B cell (primary cell): ENCODE data around the gene DEPDC1B. TPM values are rescaled to one million over a fixed set of nuclear protein-coding genes. Genes with fewer than 3 reads are reported as not detected.

Experiments
- ATAC-seq: fragments of 200-7000 bp; cut with Tn5 transposase; one replicate; pipeline ENCODE4 v1.10.0; 2021; ENCODE audit warnings: low read depth, mild to moderate bottlenecking, moderate number of reproducible peaks, moderate library complexity
- CTCF ChIA-PET: fragments of 350-600 bp; sonication (Branson Sonifier 250); formaldehyde crosslinking; loops from one replicate; lab custom pipeline; 2021; ENCODE audit warnings: antibody characterized with exemption, inconsistent platforms; lab: Charles Lee
- POLR2A ChIA-PET: fragments of 350-600 bp; sonication (Branson Sonifier 250); formaldehyde crosslinking; loops from one replicate; lab custom pipeline; 2021; ENCODE audit warnings: antibody characterized with exemption; lab: Charles Lee
- DNase-seq: peaks from one replicate; pipeline ENCODE4 v3.0.0; 2013
- H2AFZ ChIP-seq: 2 replicates; pipeline ENCODE4 v1.6.1; 2012; ENCODE audit warnings: mild to moderate bottlenecking, low read depth, low read length; ENCODE audit not compliant: insufficient read depth, poor library complexity, severe bottlenecking
- H3K27ac ChIP-seq, 2 donors: 1 replicate in 1 of 2; 2 replicates in 1 of 2; pipeline ENCODE4 v1.5.1; 2012 to 2013; ENCODE audit warnings: low read length in 2 of 2, mild to moderate bottlenecking in 2 of 2, moderate library complexity in 1 of 2
- H3K27me3 ChIP-seq, 4 experiments: fragments of 200-600 bp in 1 of 4; sonication (generic) in 1 of 4; replicated peaks in 1 of 4; 1 replicate in 2 of 4; 2 replicates in 2 of 4; pipeline versions ENCODE4 v1.6.1 to v1.7.0; 2013 to 2016; ENCODE audit warnings: low read length in 3 of 4, mild to moderate bottlenecking in 2 of 4, mixed read lengths in 1 of 4, moderate library complexity in 1 of 4; ENCODE audit not compliant: insufficient read depth in 4 of 4, control insufficient read depth in 3 of 4; ENCODE audit errors: control extremely low read depth in 1 of 4
- H3K36me3 ChIP-seq, 2 experiments: replicated peaks in 1 of 2; 1 replicate in 1 of 2; 2 replicates in 1 of 2; pipeline versions ENCODE4 v1.6.1 to v1.7.1; 2013; ENCODE audit warnings: low read length in 1 of 2; ENCODE audit not compliant: insufficient read depth in 2 of 2, control insufficient read depth in 1 of 2; ENCODE audit errors: control extremely low read depth in 1 of 2, extremely low read depth in 1 of 2
- H3K4me1 ChIP-seq, 2 donors: fragments of 200-600 bp in 1 of 2; sonication (generic) in 1 of 2; 1 replicate in 1 of 2; 2 replicates in 1 of 2; pipeline versions ENCODE4 v1.5.1 to v1.6.1; 2013 to 2017; ENCODE audit warnings: low read length in 2 of 2; ENCODE audit not compliant: control insufficient read depth in 2 of 2, insufficient read depth in 2 of 2
- H3K4me2 ChIP-seq: replicated peaks from 2 replicates; pipeline ENCODE3; 2012; ENCODE audit warnings: mild to moderate bottlenecking, low read depth, low read length; ENCODE audit not compliant: poor library complexity, severe bottlenecking
- H3K4me3 ChIP-seq, 5 experiments: fragments of 200-600 bp in 1 of 5; sonication (generic) in 1 of 5; 1 replicate in 3 of 5; 2 replicates in 2 of 5; pipeline versions ENCODE4 v1.5.1 to v1.7.0; 2011 to 2016; ENCODE audit warnings: low read length in 4 of 5, mild to moderate bottlenecking in 4 of 5, low read depth in 2 of 5, control low read depth in 1 of 5, moderate library complexity in 1 of 5; ENCODE audit not compliant: insufficient read depth in 1 of 5; ENCODE audit errors: control extremely low read depth in 1 of 5, extremely low read depth in 1 of 5
- H3K79me2 ChIP-seq: fragments of 200-600 bp; sonication (generic); one replicate; pipeline ENCODE4 v1.6.0; 2016; ENCODE audit warnings: low read length; ENCODE audit not compliant: control insufficient read depth, insufficient read depth
- H3K9ac ChIP-seq: fragments of 200-600 bp; sonication (generic); 2 replicates; pipeline ENCODE4 v1.6.1; 2017; ENCODE audit warnings: mild to moderate bottlenecking, low read length, moderate library complexity
- H3K9me3 ChIP-seq, 3 donors: one replicate each; pipeline versions ENCODE4 v1.6.1 to v1.7.1; 2013; ENCODE audit warnings: low read length in 2 of 3; ENCODE audit not compliant: control insufficient read depth in 2 of 3, insufficient read depth in 1 of 3; ENCODE audit errors: control extremely low read depth in 1 of 3
- H4K20me1 ChIP-seq: 2 replicates; pipeline ENCODE4 v1.6.0; 2012; ENCODE audit warnings: mild to moderate bottlenecking, low read length; ENCODE audit not compliant: insufficient read depth, control insufficient read depth, poor library complexity, severe bottlenecking
- H3K27ac Mint-ChIP-seq: one replicate; pipeline ENCODE4 v1.8.0; 2021; ENCODE audit warnings: mixed read lengths
- H3K27me3 Mint-ChIP-seq: one replicate; pipeline ENCODE4 v1.8.0; 2021; ENCODE audit warnings: mixed read lengths
- H3K4me1 Mint-ChIP-seq: one replicate; pipeline ENCODE4 v1.8.0; 2021; ENCODE audit warnings: mixed read lengths
- H3K4me3 Mint-ChIP-seq: one replicate; pipeline ENCODE4 v1.8.0; 2021; ENCODE audit warnings: mixed read lengths
- H3K9me3 Mint-ChIP-seq: one replicate; pipeline ENCODE4 v1.8.0; 2022; ENCODE audit warnings: mixed read lengths; ENCODE audit not compliant: insufficient read depth
- EZH2 ChIP-seq: IDR thresholded peaks from 2 replicates; pipeline ENCODE4 v1.6.1; 2012; ENCODE audit warnings: borderline replicate concordance, low read depth, mild to moderate bottlenecking, moderate library complexity, low read length; ENCODE audit not compliant: insufficient read depth, poor library complexity, severe bottlenecking
- WGBS: methylation state at CpG from one replicate; pipeline ENCODE4 v1.1.5; 2013; ENCODE audit warnings: missing lambda C conversion rate; ENCODE audit not compliant: insufficient coverage; 5-methylcytosine and 5-hydroxymethylcytosine counted together
- intact Hi-C: fragments of 100-400 bp; cut with micrococcal nuclease; formaldehyde crosslinking; loops from one replicate; pipeline ENCODE4 v1.10.0; 2022
- polyA plus RNA-seq: library from polyadenylated mRNA; depleted of rRNA; stranded (reverse); fragments of >200 nt; gene quantifications from 2 replicates; pipeline ENCODE4 v1.2.3, GENCODE V29; 2012
- total RNA-seq, 2 donors: library from RNA; stranded (reverse); fragments of 120-200 nt in 1 of 2; gene quantifications; 1 replicate in 1 of 2; 2 replicates in 1 of 2; pipeline versions ENCODE4 v1.2.3 to v1.2.4, GENCODE V29; 2013 to 2022
- TF ChIP-seq, protein P1 (sequence below): fragments of 200-600 bp; IDR thresholded peaks from one replicate; pipeline ENCODE4 v1.8.0; 2022; ENCODE audit warnings: antibody characterized with exemption, mild to moderate bottlenecking

Gene DEPDC1B
- total and polyA plus RNA-seq, 2 donors (not counting 1 experiment from before 2014, with no cell fraction given): 0.04 to 0.25 TPM

DNA sequence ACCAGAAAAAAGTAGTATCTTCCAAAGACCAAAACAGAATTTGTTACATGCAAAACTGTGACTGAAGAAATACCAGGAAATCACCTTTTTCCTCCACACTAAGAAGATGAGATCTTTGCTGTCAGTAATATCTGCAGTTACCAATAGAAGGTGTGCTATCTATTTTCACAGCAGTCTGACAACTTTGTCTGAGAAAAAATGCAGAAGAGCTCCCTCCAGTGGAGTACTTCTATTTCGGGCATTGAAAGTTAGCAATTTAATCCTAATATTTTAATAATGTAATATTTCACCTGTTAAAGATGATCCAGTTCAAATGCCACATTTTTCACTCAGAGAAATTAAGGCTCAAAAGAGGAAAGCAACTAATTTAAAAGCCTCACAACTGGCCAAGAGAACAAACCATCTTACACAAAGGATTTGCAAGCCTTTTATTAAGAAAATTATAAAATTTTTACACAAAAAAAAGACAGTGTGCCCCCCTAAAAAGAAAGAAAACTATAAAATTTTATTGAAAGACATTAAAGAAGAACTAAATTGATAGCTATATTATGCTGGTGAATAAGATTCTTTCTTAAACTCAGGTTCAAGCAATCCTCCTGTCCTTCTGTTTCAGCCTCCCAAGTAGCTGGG lies 50.6 kb downstream of the DEPDC1B start:
- no CpG with 5 or more reads among the region's 1 CpG for WGBS

DNA sequence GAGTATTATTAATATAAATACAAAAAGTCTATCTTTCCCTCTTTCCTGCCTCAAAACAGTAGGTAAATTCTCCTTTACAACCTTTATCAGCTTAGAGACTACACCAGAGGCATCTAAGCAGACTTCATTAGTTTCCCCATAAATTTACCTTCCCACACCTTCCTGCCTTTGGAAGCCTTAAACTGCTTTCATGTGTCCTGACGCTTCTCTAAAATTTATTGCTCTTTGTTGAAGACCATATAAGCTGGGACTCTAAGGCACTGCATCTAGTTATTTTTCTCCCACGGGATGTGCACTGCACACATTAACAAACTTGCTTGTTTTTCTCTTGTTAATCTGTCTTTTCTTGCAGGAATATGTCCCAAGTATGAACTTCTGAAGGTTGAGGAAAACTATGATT lies 51.8 kb downstream of the DEPDC1B start:
- no peaks in the 10 kb centered on the region for H3K79me2 ChIP-seq
- Mint-ChIP-seq H3K9me3 (no peaks in the 10 kb centered on the region), H3K27ac (no peak overlapping the region), H3K4me3 (no peak overlapping the region), H3K4me1 (peaks cover 1% of the 10 kb centered on the region), H3K27me3 (no peaks in the 10 kb centered on the region)
- CTCF ChIA-PET: interaction anchor here (0.5 to 1.1 kb wide), 2 partner anchors 29 to 838 kb away, joined by 3 to 4 read pairs; no protein-coding TSS in a partner anchor
- no peak overlapping the region for H3K4me3 ChIP-seq
- H2AFZ ChIP-seq: no peak overlapping the region
- intact Hi-C loops: loop anchor here (10.0 kb wide), 1 partner anchor 253 kb away; no protein-coding TSS in a partner anchor
- no peaks in the 10 kb centered on the region for H3K27me3 ChIP-seq
- no peaks in the 10 kb centered on the region for H4K20me1 ChIP-seq
- no peak overlapping the region for H3K27ac ChIP-seq
- no peaks in the 10 kb centered on the region for H3K9me3 ChIP-seq
- no peaks in the 10 kb centered on the region for H3K36me3 ChIP-seq
- WGBS: 100% methylated on average over 1 of the region's 2 CpGs
- ATAC-seq: no peak
- H3K4me2 ChIP-seq: no peak overlapping the region
- DNase-seq: no peak
- H3K4me1 ChIP-seq: no peaks in the 10 kb centered on the region
- POLR2A ChIA-PET: interaction anchor here (0.5 kb wide), 1 partner anchor 350 kb away, joined by 3 read pairs; no protein-coding TSS in a partner anchor
- H3K9ac ChIP-seq: no peak overlapping the region
- no peak for TF ChIP-seq EZH2
- TF ChIP-seq, protein P1, sequence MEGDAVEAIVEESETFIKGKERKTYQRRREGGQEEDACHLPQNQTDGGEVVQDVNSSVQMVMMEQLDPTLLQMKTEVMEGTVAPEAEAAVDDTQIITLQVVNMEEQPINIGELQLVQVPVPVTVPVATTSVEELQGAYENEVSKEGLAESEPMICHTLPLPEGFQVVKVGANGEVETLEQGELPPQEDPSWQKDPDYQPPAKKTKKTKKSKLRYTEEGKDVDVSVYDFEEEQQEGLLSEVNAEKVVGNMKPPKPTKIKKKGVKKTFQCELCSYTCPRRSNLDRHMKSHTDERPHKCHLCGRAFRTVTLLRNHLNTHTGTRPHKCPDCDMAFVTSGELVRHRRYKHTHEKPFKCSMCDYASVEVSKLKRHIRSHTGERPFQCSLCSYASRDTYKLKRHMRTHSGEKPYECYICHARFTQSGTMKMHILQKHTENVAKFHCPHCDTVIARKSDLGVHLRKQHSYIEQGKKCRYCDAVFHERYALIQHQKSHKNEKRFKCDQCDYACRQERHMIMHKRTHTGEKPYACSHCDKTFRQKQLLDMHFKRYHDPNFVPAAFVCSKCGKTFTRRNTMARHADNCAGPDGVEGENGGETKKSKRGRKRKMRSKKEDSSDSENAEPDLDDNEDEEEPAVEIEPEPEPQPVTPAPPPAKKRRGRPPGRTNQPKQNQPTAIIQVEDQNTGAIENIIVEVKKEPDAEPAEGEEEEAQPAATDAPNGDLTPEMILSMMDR: no peak

More for the DNA sequence above, 50.6 kb downstream of the DEPDC1B start:
- Mint-ChIP-seq H3K27ac (no peak overlapping the region), H3K4me3 (no peak overlapping the region), H3K4me1 (peaks cover 1% of the 10 kb centered on the region), H3K27me3 (no peaks in the 10 kb centered on the region), H3K9me3 (no peaks in the 10 kb centered on the region)
- Histone ChIP-seq H2AFZ (no peak overlapping the region), H3K4me3 (no peak overlapping the region), H3K36me3 (no peaks in the 10 kb centered on the region), H3K27ac (no peak overlapping the region), H3K9me3 (no peaks in the 10 kb centered on the region), H3K9ac (no peak overlapping the region), H3K4me1 (no peaks in the 10 kb centered on the region), H4K20me1 (no peaks in the 10 kb centered on the region), H3K79me2 (no peaks in the 10 kb centered on the region), H3K4me2 (no peak overlapping the region), H3K27me3 (no peaks in the 10 kb centered on the region)
- DNase-seq (peak; percentile 64), ATAC-seq (no peak)
- intact Hi-C loops: loop anchor here (1.0 to 10.0 kb wide), 4 partner anchors 255 to 839 kb away; no protein-coding TSS in a partner anchor
- CTCF ChIA-PET: interaction anchor here (0.6 to 2.2 kb wide), 13 partner anchors 9 to 842 kb away, joined by 3 to 13 read pairs (median 4); partner anchors contain the start of gene DEPDC1B
- TF ChIP-seq, protein P1: peak; percentile 77
- TF ChIP-seq EZH2: no peak
- POLR2A ChIA-PET: no interaction called here
